ENCODE data around the gene PRRC2B. TPM values are rescaled to one million over a fixed set of nuclear protein-coding genes. Genes with fewer than 3 reads are reported as not detected.

The PRRC2B gene
- total and polyA plus RNA-seq, 2 of the 13 experiments (the other 11 are each of a cell fraction or from before 2014, with no cell fraction given) = 20.8 to 37.4 TPM

DNA sequence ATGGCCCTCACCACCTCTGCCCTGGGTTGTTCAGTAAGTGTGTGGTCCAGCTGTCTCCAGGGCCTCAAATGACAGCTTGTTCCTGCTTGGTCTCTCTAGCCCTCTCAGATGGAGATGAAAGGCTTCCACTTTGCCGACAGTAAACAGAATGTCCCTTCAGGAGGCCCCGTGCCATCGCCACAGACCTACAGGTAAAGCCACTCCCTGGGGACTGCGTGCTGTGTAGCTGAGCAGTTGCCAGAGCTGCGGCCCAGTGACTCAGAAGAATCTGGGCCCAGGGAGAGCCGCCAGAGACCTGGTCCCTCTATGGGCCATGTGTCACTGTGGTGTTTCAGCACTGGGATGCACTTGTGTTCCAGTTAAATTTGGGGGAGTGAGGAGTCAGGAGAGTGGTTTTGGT is 98.2 kb downstream of the PRRC2B start:
- 100% methylated on average over 1 of the region's 6 CpGs for WGBS (ENCODE audit: low lambda C conversion rate)
- intact Hi-C loops (cut with micrococcal nuclease; ENCODE audit: unreplicated experiment) = no loop called here

DNA sequence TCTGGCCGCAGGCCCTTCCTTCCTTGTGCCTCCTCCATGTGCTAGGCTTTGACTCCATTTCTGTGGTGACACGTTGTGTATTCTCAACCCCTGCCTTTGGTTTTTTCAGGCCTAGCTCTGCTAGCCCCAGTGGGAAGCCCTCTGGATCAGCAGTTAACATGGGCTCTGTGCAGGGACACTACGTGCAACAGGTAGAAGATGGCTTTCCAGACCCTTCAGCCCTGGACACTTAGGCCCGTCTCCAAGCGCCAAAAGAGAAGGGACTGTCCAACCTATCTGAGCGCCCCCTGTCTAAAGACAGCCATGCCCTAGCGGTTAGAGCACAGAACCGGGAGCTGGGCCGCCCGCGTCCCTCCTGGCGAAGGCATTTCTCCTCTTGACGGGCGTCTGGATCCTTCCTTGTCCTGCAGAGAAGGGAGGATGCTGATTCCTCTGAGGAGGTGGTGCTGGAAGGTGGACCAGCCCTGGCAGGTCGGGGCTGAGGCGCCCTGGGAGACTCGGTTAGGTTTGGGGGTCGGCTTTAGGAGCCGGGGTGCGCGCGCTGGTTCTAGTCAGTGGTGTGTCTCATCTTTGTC is 100.5 kb downstream of the PRRC2B start:
- in situ Hi-C loops (cut with HindIII; ENCODE audit: extremely low pct_ligation_motif_present, low pct_unique_long_range_greater_than_20kb) = no loop called here
- ATAC-seq = no peak
- ChIA-PET CTCF (ENCODE audit: low intra/inter-chr PET ratio, low total read pairs) (no interaction called here), POLR2A (no interaction called here)
- intact Hi-C loops (cut with micrococcal nuclease; ENCODE audit: unreplicated experiment) = no loop called here
- H3K9ac ChIP-seq (ENCODE audit: insufficient read depth, low read depth, low read length) = no peak overlapping the region
- H4K20me1 ChIP-seq (ENCODE audit: insufficient read depth, low read length) = no peaks in the 10 kb centered on the region
- H3K9me3 ChIP-seq (ENCODE audit: low read length) = no peaks in the 10 kb centered on the region
- no peak for TF ChIP-seq ZNF383 (CRISPR knock-in tag; IDR thresholded peaks at IDR 0.05; ENCODE audit: borderline replicate concordance)
- no peak for DNase-seq (ENCODE audit: low spot score)
- H2AFZ ChIP-seq (ENCODE audit: low read length) = no peak overlapping the region
- H3K36me3 ChIP-seq (replicated peaks in 1 of 2; ENCODE audit: control insufficient read depth in 1 of 2, insufficient read depth in 2 of 2, low read length in 2 of 2) = peaks cover 56 to 89% of the 10 kb centered on the region in 2 experiments
- no peaks in the 10 kb centered on the region for H3K4me1 ChIP-seq (ENCODE audit: insufficient read depth, low read length)
- H3K27ac ChIP-seq (ENCODE audit: extremely low read length, insufficient read depth, low read length) = no peak overlapping the region
- FAIRE-seq = no peak
- H3K4me2 ChIP-seq (ENCODE audit: low read depth, low read length) = no peak overlapping the region
- H3K79me2 ChIP-seq (ENCODE audit: insufficient read depth, low read length) = no peaks in the 10 kb centered on the region
- H3K27me3 ChIP-seq (ENCODE audit: control insufficient read depth in 1 of 2, insufficient read depth in 2 of 2, low read length in 2 of 2) = no peaks in the 10 kb centered on the region
- BruUV-seq (replicated peaks) = no TSS peak
- over 99% methylated on average over 14 of the region's 22 CpGs for WGBS (ENCODE audit: low lambda C conversion rate)
- no peak overlapping the region for H3K4me3 ChIP-seq (replicated peaks in 1 of 3; ENCODE audit: insufficient read depth in 1 of 3, low read depth in 2 of 3, low read length in 3 of 3)

More for the DNA sequence above, 98.2 kb downstream of the PRRC2B start:
- Histone ChIP-seq H4K20me1 (ENCODE audit: insufficient read depth, low read length) (0 out of 2 replicates have a peak, but pooled peaks cover 3% of the 10 kb centered on the region), H3K27ac (ENCODE audit: extremely low read length, insufficient read depth, low read length) (no peak overlapping the region), H3K9me3 (ENCODE audit: low read length) (no peaks in the 10 kb centered on the region), H3K36me3 (replicated peaks in 1 of 2; ENCODE audit: control insufficient read depth in 1 of 2, insufficient read depth in 2 of 2, low read length in 2 of 2) (peaks cover 69 to 97% of the 10 kb centered on the region in 2 experiments), H3K4me3 (replicated peaks in 1 of 3; ENCODE audit: insufficient read depth in 1 of 3, low read depth in 2 of 3, low read length in 3 of 3) (no peak overlapping the region), H3K4me2 (ENCODE audit: low read depth, low read length) (no peak overlapping the region), H3K79me2 (ENCODE audit: insufficient read depth, low read length) (no peaks in the 10 kb centered on the region), H3K4me1 (ENCODE audit: insufficient read depth, low read length) (no peaks in the 10 kb centered on the region), H3K9ac (ENCODE audit: insufficient read depth, low read depth, low read length) (no peak overlapping the region), H2AFZ (ENCODE audit: low read length) (no peak overlapping the region), H3K27me3 (ENCODE audit: control insufficient read depth in 1 of 2, insufficient read depth in 2 of 2, low read length in 2 of 2) (no peaks in the 10 kb centered on the region)
- FAIRE-seq (no peak), ATAC-seq (no peak), DNase-seq (ENCODE audit: low spot score) (no peak)
- TF ChIP-seq, protein P1, sequence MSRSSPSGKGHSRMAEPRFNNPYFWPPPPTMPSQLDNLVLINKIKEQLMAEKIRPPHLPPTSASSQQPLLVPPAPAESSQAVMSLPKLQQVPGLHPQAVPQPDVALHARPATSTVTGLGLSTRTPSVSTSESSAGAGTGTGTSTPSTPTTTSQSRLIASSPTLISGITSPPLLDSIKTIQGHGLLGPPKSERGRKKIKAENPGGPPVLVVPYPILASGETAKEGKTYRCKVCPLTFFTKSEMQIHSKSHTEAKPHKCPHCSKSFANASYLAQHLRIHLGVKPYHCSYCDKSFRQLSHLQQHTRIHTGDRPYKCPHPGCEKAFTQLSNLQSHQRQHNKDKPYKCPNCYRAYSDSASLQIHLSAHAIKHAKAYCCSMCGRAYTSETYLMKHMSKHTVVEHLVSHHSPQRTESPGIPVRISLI (CRISPR knock-in tag; IDR thresholded peaks at IDR 0.05; ENCODE audit: borderline replicate concordance) = no peak
- TF ChIP-seq ELF3 (CRISPR knock-in tag; IDR thresholded peaks at IDR 0.05) (no peak), RBM22 (optimal IDR thresholded peaks at IDR 0.05; ENCODE audit: low read length) (peak; percentile 17)
- BruUV-seq (replicated peaks) = no TSS peak
- in situ Hi-C loops (cut with HindIII; ENCODE audit: extremely low pct_ligation_motif_present, low pct_unique_long_range_greater_than_20kb) = no loop called here
- POLR2A ChIA-PET = no interaction called here
- CTCF ChIA-PET (ENCODE audit: low intra/inter-chr PET ratio, low total read pairs) = no interaction called here
